SK-N-SH (cell line): ENCODE measurements around the gene COP1. TPM values are rescaled to one million over a fixed set of nuclear protein-coding genes. Genes with fewer than 3 reads are reported as not detected.

Experiments used
- CTCF ChIA-PET: fragments of 300-600, 350-600 bp; formaldehyde crosslinking; extraction: SDS; loops from one replicate; lab custom pipeline; 2021; lab: Yijun Ruan, JAX
- POLR2A ChIA-PET: fragments of 350-600 bp; sonication (Branson Sonifier 250); formaldehyde crosslinking; extraction: SDS; loops from one replicate; lab custom pipeline; 2020; ENCODE audit warnings: antibody characterized with exemption, inconsistent platforms; lab: Yijun Ruan, JAX
- DNase-seq: peaks from one replicate; pipeline ENCODE4 v3.0.0; 2012
- H2AFZ ChIP-seq: fragments of 200-600 bp; sonication (generic); 2 replicates; pipeline ENCODE4 v1.8.1; 2016; ENCODE audit warnings: antibody characterized with exemption, mild to moderate bottlenecking, low read depth
- H3F3A ChIP-seq: fragments of 200-600 bp; sonication (generic); replicated peaks from 2 replicates; pipeline ENCODE3; 2016; ENCODE audit warnings: antibody characterized with exemption, mild to moderate bottlenecking; ENCODE audit not compliant: insufficient read depth
- H3K27ac ChIP-seq, 2 experiments: fragments of 200-500 bp in 1 of 2; fragments of 200-600 bp in 1 of 2; sonication (Bioruptor generic) in 1 of 2; sonication (generic), shearing (Covaris generic) in 1 of 2; 2 replicates each; pipeline versions ENCODE4 v1.5.1 to v1.6.1; 2014 to 2016; ENCODE audit warnings: low read depth in 2 of 2, inconsistent platforms in 1 of 2, low read length in 1 of 2, mild to moderate bottlenecking in 1 of 2, mixed read lengths in 1 of 2
- H3K27me3 ChIP-seq: fragments of 200-600 bp; sonication (generic), shearing (Covaris generic); 2 replicates; pipeline ENCODE4 v1.6.1; 2016; ENCODE audit warnings: mixed run types; ENCODE audit not compliant: insufficient read depth
- H3K36me3 ChIP-seq, 2 experiments: fragments of 200-500 bp in 1 of 2; fragments of 200-600 bp in 1 of 2; sonication (Bioruptor generic) in 1 of 2; sonication (generic) in 1 of 2; replicated peaks in 1 of 2; 2 replicates each; pipeline versions ENCODE3 to v1.5.1; 2014 to 2016; ENCODE audit warnings: low read length in 1 of 2, mild to moderate bottlenecking in 1 of 2; ENCODE audit not compliant: insufficient read depth in 2 of 2, control insufficient read depth in 1 of 2
- H3K4me1 ChIP-seq, 2 experiments: fragments of 200-500 bp in 1 of 2; fragments of 200-600 bp in 1 of 2; sonication (Bioruptor generic) in 1 of 2; sonication (generic), shearing (Covaris generic) in 1 of 2; 2 replicates each; pipeline versions ENCODE4 v1.5.1 to v1.6.1; 2014 to 2016; ENCODE audit warnings: low read depth in 1 of 2, low read length in 1 of 2, mixed run types in 1 of 2; ENCODE audit not compliant: insufficient read depth in 2 of 2, control insufficient read depth in 1 of 2
- H3K4me2 ChIP-seq: fragments of 200-600 bp; sonication (generic), shearing (Covaris generic); 2 replicates; pipeline ENCODE4 v1.6.1; 2017; ENCODE audit warnings: mixed run types
- H3K4me3 ChIP-seq, 2 experiments: fragments of 200-500 bp in 1 of 2; fragments of 200-600 bp in 1 of 2; sonication (Bioruptor generic) in 1 of 2; sonication (generic), shearing (Covaris generic) in 1 of 2; 2 replicates each; pipeline versions ENCODE4 v1.5.1 to v1.8.1; 2014 to 2016; ENCODE audit warnings: low read depth in 2 of 2, inconsistent platforms in 1 of 2, low read length in 1 of 2, mild to moderate bottlenecking in 1 of 2, mixed read lengths in 1 of 2, moderate library complexity in 1 of 2
- H3K79me2 ChIP-seq: fragments of 200-600 bp; sonication (generic); 2 replicates; pipeline ENCODE4 v1.8.1; 2017; ENCODE audit warnings: mild to moderate bottlenecking; ENCODE audit not compliant: insufficient read depth
- H3K9ac ChIP-seq: fragments of 200-600 bp; sonication (generic); 2 replicates; pipeline ENCODE4 v1.6.1; 2017; ENCODE audit warnings: mixed run types
- H3K9me2 ChIP-seq: fragments of 200-600 bp; sonication (generic); 2 replicates; pipeline ENCODE4 v1.6.1; 2017; ENCODE audit warnings: mixed run types
- H3K9me3 ChIP-seq: fragments of 200-600 bp; sonication (generic); 2 replicates; pipeline ENCODE4 v1.6.1; 2017; ENCODE audit warnings: mixed run types, mild to moderate bottlenecking, moderate library complexity
- H4K20me1 ChIP-seq: fragments of 200-600 bp; sonication (generic); 2 replicates; pipeline ENCODE4 v1.6.1; 2017; ENCODE audit warnings: mild to moderate bottlenecking, mixed run types; ENCODE audit not compliant: insufficient read depth
- CHD2 ChIP-seq: fragments of 150-350 bp; IDR thresholded peaks from 2 replicates; pipeline ENCODE4 v1.6.1; 2018; ENCODE audit warnings: low read length; ENCODE audit not compliant: partially characterized antibody
- ELF1 ChIP-seq: IDR thresholded peaks from 2 replicates; pipeline ENCODE4 v1.4.0; 2012
- EP300 ChIP-seq, 2 experiments: IDR thresholded peaks; 2 replicates each; pipeline versions ENCODE4 v1.4.0 to v1.6.1; 2012; ENCODE audit warnings: borderline replicate concordance in 1 of 2, low read depth in 1 of 2, low read length in 1 of 2
- GATA2 ChIP-seq: sonication (generic); formaldehyde crosslinking; IDR thresholded peaks from 2 replicates; pipeline ENCODE4 v1.5.0; 2020; ENCODE audit warnings: mild to moderate bottlenecking, missing genetic modification reagents
- JUND ChIP-seq: IDR thresholded peaks from 2 replicates; pipeline ENCODE4 v1.4.0; 2012
- NRF1 ChIP-seq: IDR thresholded peaks from 2 replicates; pipeline ENCODE4 v1.6.1; 2012; ENCODE audit warnings: low read depth, mild to moderate bottlenecking, low read length
- RCOR1 ChIP-seq: fragments of 150-350 bp; IDR thresholded peaks from 2 replicates; pipeline ENCODE4 v1.6.1; 2017; ENCODE audit warnings: antibody characterized with exemption, low read length
- SIN3A ChIP-seq: IDR thresholded peaks from 2 replicates; pipeline ENCODE4 v1.6.1; 2012; ENCODE audit warnings: low read depth, mild to moderate bottlenecking, low read length, moderate library complexity, borderline replicate concordance
- USF2 ChIP-seq: fragments of 150-350 bp; IDR thresholded peaks from 2 replicates; pipeline ENCODE4 v1.6.1; 2017; ENCODE audit warnings: antibody characterized with exemption, low read length, low read depth, borderline replicate concordance
- WGBS: methylation state at CpG from one replicate; pipeline ENCODE4 v1.1.6; 2017; ENCODE audit warnings: low lambda C conversion rate; 5-methylcytosine and 5-hydroxymethylcytosine counted together
- polyA plus RNA-seq, 3 experiments: library from polyadenylated mRNA; depleted of rRNA; stranded (reverse); fragments of >200 nt; gene quantifications; 2 replicates each; pipeline ENCODE4 v1.2.3, GENCODE V29; 2012
- TF ChIP-seq, protein P1 (sequence below): IDR thresholded peaks from 2 replicates; pipeline ENCODE4 v1.4.0; 2012; ENCODE audit warnings: low read depth, borderline replicate concordance
- TF ChIP-seq, protein P2 (sequence below): IDR thresholded peaks from 2 replicates; pipeline ENCODE4 v1.4.0; 2012; ENCODE audit warnings: low read depth

The COP1 gene
- polyA plus RNA-seq, 1 of the 3 experiments (the other 2 are of a cell fraction) = 10.3 TPM

- Histone ChIP-seq H2AFZ (no peak overlapping the region), H3K9me3 (no peaks in the 10 kb centered on the region), H3K4me3 (no peak overlapping the region), H4K20me1 (no peaks in the 10 kb centered on the region), H3K79me2 (no peaks in the 10 kb centered on the region), H3K27me3 (no peaks in the 10 kb centered on the region), H3F3A (no peaks in the 10 kb centered on the region), H3K36me3 (peaks cover 27 to 39% of the 10 kb centered on the region in 2 experiments), H3K9me2 (no peaks in the 10 kb centered on the region), H3K27ac (no peak overlapping the region), H3K9ac (no peak overlapping the region), H3K4me2 (no peak overlapping the region), H3K4me1 (no peaks in the 10 kb centered on the region; a peak in 1 of 4 replicates)
- TF ChIP-seq ELF1 = no peak
- TF ChIP-seq RCOR1 = no peak
- TF ChIP-seq GATA2 (CRISPR knock-in tag) = no peak
- no peak for TF ChIP-seq EP300 (IDR thresholded peaks at IDR 0.05; ENCODE audit: borderline replicate concordance in 1 of 2, low read depth in 1 of 2, low read length in 1 of 2)
- ChIA-PET CTCF (interaction anchor here (1.4 kb wide), 1 partner anchor 768 kb away, joined by 3 read pairs; no protein-coding TSS in a partner anchor), POLR2A (no interaction called here)
- no peak for DNase-seq
- 100% methylated on average over 1 of the region's 1 CpG for WGBS
Measured at GRCh38 chr1:175960169-175960568, 246.9 kb downstream of the COP1 start.

DNA sequence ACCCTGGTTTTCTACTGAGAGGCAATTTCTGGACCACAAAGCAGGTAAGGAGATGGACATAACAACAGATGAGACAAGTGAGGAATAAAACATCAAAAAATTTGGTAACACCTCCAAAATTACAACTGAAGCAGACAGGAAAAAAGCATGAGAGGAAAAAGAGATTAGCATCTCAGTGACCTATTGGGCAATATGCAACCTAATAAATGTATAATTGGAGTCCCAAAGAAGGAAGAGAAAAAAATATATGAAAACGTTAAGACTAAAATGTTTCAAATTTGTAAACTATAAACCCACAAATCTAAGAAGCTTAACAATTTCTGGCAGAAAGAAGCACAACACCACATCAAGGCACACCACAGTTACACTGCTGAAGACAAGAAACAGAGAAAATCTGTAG is 255.5 kb downstream of the COP1 start:
- POLR2A ChIA-PET = no interaction called here
- H2AFZ ChIP-seq = no peak overlapping the region
- no peaks in the 10 kb centered on the region for H3K9me3 ChIP-seq
- no peak overlapping the region for H3K4me2 ChIP-seq
- no peaks in the 10 kb centered on the region for H3K27me3 ChIP-seq
- no peaks in the 10 kb centered on the region for H4K20me1 ChIP-seq
- peaks cover 10 to 35% of the 10 kb centered on the region in 2 experiments for H3K36me3 ChIP-seq
- no peak overlapping the region for H3K9ac ChIP-seq
- no peak overlapping the region for H3K27ac ChIP-seq
- TF ChIP-seq ELF1 (no peak), CHD2 (no peak), JUND (no peak), NRF1 (no peak), USF2 (no peak), SIN3A (no peak)
- TF ChIP-seq, protein P1, sequence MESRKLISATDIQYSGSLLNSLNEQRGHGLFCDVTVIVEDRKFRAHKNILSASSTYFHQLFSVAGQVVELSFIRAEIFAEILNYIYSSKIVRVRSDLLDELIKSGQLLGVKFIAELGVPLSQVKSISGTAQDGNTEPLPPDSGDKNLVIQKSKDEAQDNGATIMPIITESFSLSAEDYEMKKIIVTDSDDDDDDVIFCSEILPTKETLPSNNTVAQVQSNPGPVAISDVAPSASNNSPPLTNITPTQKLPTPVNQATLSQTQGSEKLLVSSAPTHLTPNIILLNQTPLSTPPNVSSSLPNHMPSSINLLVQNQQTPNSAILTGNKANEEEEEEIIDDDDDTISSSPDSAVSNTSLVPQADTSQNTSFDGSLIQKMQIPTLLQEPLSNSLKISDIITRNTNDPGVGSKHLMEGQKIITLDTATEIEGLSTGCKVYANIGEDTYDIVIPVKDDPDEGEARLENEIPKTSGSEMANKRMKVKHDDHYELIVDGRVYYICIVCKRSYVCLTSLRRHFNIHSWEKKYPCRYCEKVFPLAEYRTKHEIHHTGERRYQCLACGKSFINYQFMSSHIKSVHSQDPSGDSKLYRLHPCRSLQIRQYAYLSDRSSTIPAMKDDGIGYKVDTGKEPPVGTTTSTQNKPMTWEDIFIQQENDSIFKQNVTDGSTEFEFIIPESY = no peak
- TF ChIP-seq, protein P2, sequence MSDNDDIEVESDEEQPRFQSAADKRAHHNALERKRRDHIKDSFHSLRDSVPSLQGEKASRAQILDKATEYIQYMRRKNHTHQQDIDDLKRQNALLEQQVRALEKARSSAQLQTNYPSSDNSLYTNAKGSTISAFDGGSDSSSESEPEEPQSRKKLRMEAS = no peak
- TF ChIP-seq, all 33 proteins: peak for 0
- no peaks in the 10 kb centered on the region for H3F3A ChIP-seq
- no peaks in the 10 kb centered on the region for H3K4me1 ChIP-seq
- no peak overlapping the region for H3K4me3 ChIP-seq
- no peaks in the 10 kb centered on the region; the same call in 1 of the 2 replicates for H3K79me2 ChIP-seq
- DNase-seq = no peak
- H3K9me2 ChIP-seq = 0 out of 2 replicates have a peak, but pooled peaks cover 3% of the 10 kb centered on the region
- 100% methylated on average over 1 of the region's 1 CpG for WGBS
- CTCF ChIA-PET = interaction anchor here (0.8 kb wide), 1 partner anchor 11 kb away, joined by 3 read pairs; no protein-coding TSS in a partner anchor
